Activated CD8-positive, alpha-beta memory T cell treated with anti-CD3 and anti-CD28 coated beads for 1 hour (primary cell): ENCODE data around the gene UBXN10.
"Not testable (repeated sequence)": the region's sequence is repeated elsewhere in the genome, so short reads cannot be mapped to it uniquely, and the experiment has no call there.

Experiments
- DNase-seq, 2 donors: peaks; one replicate each; pipeline ENCODE4 v3.0.0-alpha.2; 2020; ENCODE audit warnings: low read depth in 1 of 2; ENCODE audit errors: extremely low read depth in 1 of 2

The UBXN10 gene

GRCh38 chr1:20199403-20199802, 13.5 kb downstream of the UBXN10 start:
- no peak for DNase-seq

DNA sequence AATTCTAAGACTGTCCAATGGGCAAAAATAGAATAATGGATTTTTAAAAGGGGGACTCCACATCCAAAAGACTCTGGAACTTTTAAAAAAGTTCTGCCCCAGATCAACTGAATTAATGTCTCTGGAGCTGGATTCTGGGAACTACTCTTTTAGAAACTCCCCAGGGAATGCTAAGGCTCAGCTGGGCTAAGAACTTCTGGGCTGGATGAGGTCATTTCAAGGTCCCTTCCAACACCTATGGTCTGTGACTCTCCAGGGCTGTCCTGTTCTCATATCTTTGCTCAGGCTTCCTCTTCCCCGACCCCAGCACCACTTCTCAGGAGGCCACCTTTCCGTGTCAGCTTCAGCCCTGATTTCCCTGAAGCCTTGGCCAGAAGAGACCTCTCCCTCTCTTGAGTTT, 13.9 kb downstream of the UBXN10 start:
- DNase-seq, result no peak

- no peak for DNase-seq
These were observed 15.1 kb downstream of the UBXN10 start for GRCh38 chr1:20200966-20201365.

GRCh38 chr1:20202166-20202565, 16.3 kb downstream of the UBXN10 start:
- no peak for DNase-seq

GRCh38 chr1:20207546-20207945, 21.6 kb downstream of the UBXN10 start:
- DNase-seq, result no peak

GRCh38 chr1:20209471-20209870, 23.6 kb downstream of the UBXN10 start:
- DNase-seq, result no peak

DNA sequence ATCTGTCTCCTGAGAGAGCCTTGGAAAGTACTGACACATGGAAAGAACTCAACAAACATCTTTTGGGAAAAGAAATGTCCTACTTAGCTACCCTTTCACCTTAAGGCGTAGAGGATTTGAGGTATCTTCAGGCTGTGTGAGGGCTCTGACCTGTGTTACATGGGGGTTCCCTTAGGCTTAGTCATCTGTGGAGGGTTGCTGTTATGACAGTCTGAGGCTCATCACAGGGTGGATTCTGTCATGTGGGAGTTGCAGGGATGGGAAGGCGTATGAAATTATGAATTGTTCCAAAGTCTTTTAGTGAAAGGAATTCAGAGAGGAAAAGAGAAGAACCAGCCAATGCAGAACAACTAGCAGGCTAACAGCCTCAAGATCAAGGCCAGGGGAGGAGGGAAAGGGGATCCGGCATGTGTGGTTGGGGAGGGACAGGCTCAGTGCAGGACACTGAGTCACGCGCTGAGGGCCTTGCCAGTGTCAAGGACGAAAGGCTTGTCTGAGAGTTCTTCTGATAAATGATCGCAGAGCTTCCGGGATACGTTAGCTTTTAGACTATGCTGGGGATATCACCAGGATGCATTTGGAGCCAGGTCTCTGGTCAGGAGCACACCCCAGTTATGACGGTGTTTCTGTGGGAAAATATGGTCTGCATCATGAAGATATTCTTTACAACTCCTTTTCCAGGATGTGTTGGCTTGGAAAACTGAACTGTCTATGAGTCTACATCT, 25.0 kb downstream of the UBXN10 start:
- DNase-seq, result no peak

GRCh38 chr1:20211511-20211931, 25.6 kb downstream of the UBXN10 start:
- no peak for DNase-seq

GRCh38 chr1:20212085-20212684, 26.3 kb downstream of the UBXN10 start:
- DNase-seq, result no peak

GRCh38 chr1:20212685-20213331, 26.9 kb downstream of the UBXN10 start:
- peak in 1 of 2 donors; percentile 35 for DNase-seq

DNA sequence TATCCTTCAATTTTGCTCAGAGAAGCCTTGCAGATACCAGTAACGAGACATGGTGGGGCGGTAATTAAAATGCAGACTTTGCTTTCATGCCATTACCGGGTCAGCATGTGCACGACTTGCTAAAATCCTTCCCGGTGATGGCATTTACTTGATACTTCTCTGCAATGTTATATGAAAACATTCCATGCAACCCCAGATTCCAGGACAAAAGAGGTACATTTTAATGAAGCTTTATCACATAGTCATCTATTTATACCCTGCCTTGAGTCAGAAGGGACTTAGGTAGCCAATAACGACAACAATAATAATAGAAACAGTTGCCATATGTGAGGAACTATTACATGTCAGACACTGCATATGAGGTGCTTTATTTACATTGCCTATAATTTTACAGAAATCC, 29.8 kb downstream of the UBXN10 start:
- no peak for DNase-seq

- DNase-seq, result no peak
These were observed 30.7 kb downstream of the UBXN10 start for GRCh38 chr1:20216574-20216973.

GRCh38 chr1:20219053-20219452, 33.2 kb downstream of the UBXN10 start:
- DNase-seq, result not testable (repeated sequence)

DNA sequence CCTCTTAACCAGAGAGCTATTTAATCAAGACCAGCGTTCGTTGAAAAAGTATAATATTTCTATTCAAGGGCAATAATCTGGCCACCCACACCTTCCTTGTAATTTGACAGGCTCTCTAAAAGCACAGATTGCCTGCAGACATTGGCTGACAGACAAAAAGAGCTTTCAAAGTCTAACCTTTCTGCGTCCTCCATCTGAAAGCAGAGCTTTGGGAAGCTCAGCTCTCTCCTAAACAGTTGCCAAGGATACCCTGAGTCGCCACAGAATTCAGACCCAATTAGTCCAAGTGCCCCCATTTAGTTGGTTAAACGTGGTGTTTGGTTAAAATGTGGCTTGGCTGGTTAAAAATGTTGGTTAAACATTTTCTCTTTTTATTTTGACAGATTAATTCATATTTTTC, 34.1 kb downstream of the UBXN10 start:
- no peak for DNase-seq

- DNase-seq, result no peak
These were observed 37.2 kb downstream of the UBXN10 start for GRCh38 chr1:20223106-20223505.

- DNase-seq, result no peak
These were observed 37.9 kb downstream of the UBXN10 start for GRCh38 chr1:20223551-20224419.

DNA sequence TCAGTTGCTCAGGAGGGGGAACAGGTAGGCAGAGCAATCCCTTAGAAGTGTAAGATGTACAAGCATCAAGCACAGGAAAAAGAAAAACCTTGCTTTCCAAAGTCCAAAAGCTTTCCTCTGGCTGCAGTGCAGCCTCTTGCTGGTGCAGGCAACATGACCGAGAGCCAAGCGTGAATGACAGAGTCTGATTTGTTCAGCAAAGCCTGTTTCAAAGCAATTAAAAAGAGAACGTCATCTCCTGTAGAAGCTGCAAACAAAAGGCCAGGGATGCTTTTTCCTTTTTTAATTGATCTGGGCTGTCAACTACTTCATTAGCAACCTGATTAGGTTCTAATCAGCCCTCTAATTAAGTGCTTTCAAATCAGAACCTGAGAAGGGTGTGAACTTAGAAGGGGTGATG, 38.6 kb downstream of the UBXN10 start:
- no peak for DNase-seq

- DNase-seq, result no peak
These were observed 41.8 kb downstream of the UBXN10 start for GRCh38 chr1:20227704-20228103.

GRCh38 chr1:20228314-20228825, 42.5 kb downstream of the UBXN10 start:
- DNase-seq, result no peak

GRCh38 chr1:20229171-20229570, 43.3 kb downstream of the UBXN10 start:
- no peak for DNase-seq

DNA sequence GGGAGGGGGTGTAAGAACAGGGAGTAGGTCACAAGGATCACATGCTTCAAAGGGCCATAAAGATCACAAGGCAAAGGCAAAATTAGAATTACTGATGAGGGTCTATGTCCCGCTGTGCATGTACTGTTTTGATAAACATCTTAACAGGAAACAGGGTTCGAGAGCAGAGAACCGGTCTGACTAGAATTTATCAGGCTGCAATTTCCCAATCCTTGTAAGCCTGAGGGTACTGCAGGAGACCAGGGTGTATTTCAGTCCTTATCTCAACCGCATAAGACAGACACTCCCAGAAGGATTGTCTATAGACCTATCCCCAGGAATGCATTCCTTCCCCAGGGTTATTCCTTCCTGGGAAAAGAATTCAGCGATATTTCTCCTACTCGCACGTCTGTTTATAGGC, 46.7 kb downstream of the UBXN10 start:
- DNase-seq, result not testable (repeated sequence)
